Thymus (tissue), 11 donors: ENCODE results near the gene KMT2D. TPM values are rescaled to one million over a fixed set of nuclear protein-coding genes. Genes with fewer than 3 reads are reported as not detected.
A peak's percentile ranks its signal among the peaks of the same experiment; 100 is the strongest.

Source experiments
- DNase-seq, 9 donors: peaks; one replicate each; pipeline ENCODE4 v3.0.0-alpha.2; 2013; ENCODE audit warnings: low spot score in 9 of 9, low read depth in 6 of 9, missing footprints in 1 of 9
- H3K27ac ChIP-seq, 2 donors: one replicate each; pipeline ENCODE4 v1.5.1; 2013; ENCODE audit warnings: control low read depth in 1 of 2, low read depth in 1 of 2, low read length in 1 of 2, mild to moderate bottlenecking in 1 of 2, moderate library complexity in 1 of 2
- H3K27me3 ChIP-seq, 2 donors: one replicate each; pipeline ENCODE4 v1.5.1; 2013; ENCODE audit warnings: low read length in 1 of 2; ENCODE audit not compliant: control insufficient read depth in 2 of 2, insufficient read depth in 1 of 2
- H3K36me3 ChIP-seq, 2 donors: one replicate each; pipeline ENCODE4 v1.5.1; 2013; ENCODE audit warnings: low read length in 1 of 2, mild to moderate bottlenecking in 1 of 2, moderate library complexity in 1 of 2; ENCODE audit not compliant: control insufficient read depth in 2 of 2, insufficient read depth in 2 of 2
- H3K4me1 ChIP-seq, 2 donors: one replicate each; pipeline ENCODE4 v1.5.1; 2013; ENCODE audit warnings: low read length in 2 of 2; ENCODE audit not compliant: control insufficient read depth in 2 of 2, insufficient read depth in 2 of 2
- H3K4me3 ChIP-seq, 2 donors: one replicate each; pipeline ENCODE4 v1.5.1; 2013; ENCODE audit warnings: low read length in 2 of 2, control low read depth in 1 of 2, mild to moderate bottlenecking in 1 of 2
- H3K9me3 ChIP-seq, 2 donors: one replicate each; pipeline ENCODE4 v1.5.1; 2013; ENCODE audit warnings: low read length in 1 of 2, mild to moderate bottlenecking in 1 of 2; ENCODE audit not compliant: control insufficient read depth in 2 of 2, insufficient read depth in 1 of 2
- WGBS: extraction: QIAGEN DNeasy Blood & Tissue Kit; methylation state at CpG from one replicate; pipeline ENCODE4 v1.1.7; 2013; 5-methylcytosine and 5-hydroxymethylcytosine counted together
- polyA plus RNA-seq: library from polyadenylated mRNA; stranded (reverse); fragments of 200-250 nt; gene quantifications from one replicate; pipeline ENCODE4 v1.2.3, GENCODE V29; 2013
- total RNA-seq: library from RNA; stranded (reverse); fragments of 120-200 nt; gene quantifications from one replicate; pipeline ENCODE4 v1.2.4, GENCODE V29; 2013
- donor health status: healthy.

Gene KMT2D
- total and polyA plus RNA-seq, 2 donors = 13.3 to 37.4 TPM

DNA sequence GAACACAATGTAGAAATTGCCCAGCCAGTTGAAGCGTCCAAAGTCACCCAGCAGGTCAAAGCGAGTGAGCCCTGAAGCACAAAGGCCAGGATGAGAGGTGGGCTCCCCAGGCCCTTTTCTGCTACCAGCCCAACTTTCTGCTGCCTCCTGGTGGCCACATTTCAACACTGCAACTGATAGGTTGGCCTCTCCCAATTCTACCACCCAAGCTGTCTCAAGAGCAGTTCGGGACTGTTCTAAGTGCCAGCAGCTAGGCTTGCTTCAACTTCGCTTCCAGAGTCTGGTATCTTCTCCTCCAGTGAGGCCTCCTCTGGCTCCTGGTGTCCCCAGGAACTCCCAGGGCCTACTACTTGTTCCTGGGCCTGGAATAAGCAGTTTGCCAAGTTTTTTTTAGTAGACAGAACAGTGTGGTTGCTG, 37.4 kb upstream of the KMT2D start:
- Histone ChIP-seq H3K27ac (no peak overlapping the region), H3K27me3 (peaks cover 18 to 28% of the 10 kb centered on the region in 2 donors), H3K36me3 (peaks cover 56 to 60% of the 10 kb centered on the region in 2 donors), H3K4me1 (peaks cover 7 to 14% of the 10 kb centered on the region in 2 donors), H3K9me3 (no peaks in the 10 kb centered on the region), H3K4me3 (no peak overlapping the region)
- 88% methylated on average over 4 of the region's 4 CpGs for WGBS
- peak in 3 of 9 donors; percentile 51 to 73 (median 69) for DNase-seq

DNA sequence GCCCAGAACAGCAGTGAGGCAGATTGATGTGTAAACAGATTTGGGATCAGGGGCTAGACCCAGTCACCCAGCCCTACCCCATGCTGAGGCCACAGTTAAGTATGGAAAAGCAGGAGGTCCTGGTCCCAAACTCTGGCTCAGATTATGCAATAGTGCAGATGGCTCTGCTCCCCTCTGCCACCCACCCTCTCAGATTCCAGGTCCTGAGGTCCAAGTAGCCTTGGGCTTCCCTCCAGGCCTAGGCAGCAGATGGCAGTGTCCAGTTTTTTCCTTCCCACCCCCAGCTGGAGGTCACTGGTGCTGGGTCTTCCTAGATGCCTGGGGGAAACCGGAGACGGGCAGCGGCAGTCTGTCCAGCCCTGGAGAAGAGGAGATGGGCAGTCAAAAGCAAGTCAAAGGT, 36.8 kb upstream of the KMT2D start:
- peaks cover 25 to 34% of the 10 kb centered on the region in 2 donors for H3K27me3 ChIP-seq
- H3K4me1 ChIP-seq = peaks cover 10 to 18% of the 10 kb centered on the region in 2 donors
- no peaks in the 10 kb centered on the region for H3K9me3 ChIP-seq
- H3K36me3 ChIP-seq = peaks cover 50 to 54% of the 10 kb centered on the region in 2 donors
- no peak for DNase-seq
- no peak overlapping the region for H3K4me3 ChIP-seq
- 97% methylated on average over 3 of the region's 3 CpGs for WGBS
- no peak overlapping the region for H3K27ac ChIP-seq

DNA sequence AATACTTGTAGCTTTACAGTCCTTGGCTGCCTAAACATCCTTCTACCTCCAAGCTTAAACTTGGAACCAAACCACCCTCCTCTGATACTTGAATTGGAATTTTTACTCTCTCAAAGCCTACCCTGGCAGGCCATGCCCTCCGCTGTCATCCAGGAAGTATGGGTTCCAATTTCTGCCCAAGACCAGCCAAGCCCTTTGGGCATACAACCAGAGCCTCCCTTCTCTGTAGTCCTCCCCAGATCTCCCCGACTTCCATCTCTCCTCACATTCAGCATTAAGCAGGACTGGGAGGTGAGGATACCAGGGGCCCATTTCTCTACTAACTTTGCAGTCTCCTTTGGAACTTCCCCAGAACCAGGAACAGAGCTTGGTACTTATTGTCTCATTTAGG, 34.4 kb upstream of the KMT2D start:
- no peak for DNase-seq
- H3K9me3 ChIP-seq = peaks cover 0 to 4% of the 10 kb centered on the region in 2 donors
- no peak overlapping the region for H3K27ac ChIP-seq
- peaks cover 26 to 29% of the 10 kb centered on the region in 2 donors for H3K36me3 ChIP-seq
- no peak overlapping the region for H3K4me3 ChIP-seq
- peaks cover 12 to 40% of the 10 kb centered on the region in 2 donors for H3K4me1 ChIP-seq
- 91% methylated on average over 2 of the region's 2 CpGs for WGBS
- H3K27me3 ChIP-seq = peaks cover 47 to 58% of the 10 kb centered on the region in 2 donors

DNA sequence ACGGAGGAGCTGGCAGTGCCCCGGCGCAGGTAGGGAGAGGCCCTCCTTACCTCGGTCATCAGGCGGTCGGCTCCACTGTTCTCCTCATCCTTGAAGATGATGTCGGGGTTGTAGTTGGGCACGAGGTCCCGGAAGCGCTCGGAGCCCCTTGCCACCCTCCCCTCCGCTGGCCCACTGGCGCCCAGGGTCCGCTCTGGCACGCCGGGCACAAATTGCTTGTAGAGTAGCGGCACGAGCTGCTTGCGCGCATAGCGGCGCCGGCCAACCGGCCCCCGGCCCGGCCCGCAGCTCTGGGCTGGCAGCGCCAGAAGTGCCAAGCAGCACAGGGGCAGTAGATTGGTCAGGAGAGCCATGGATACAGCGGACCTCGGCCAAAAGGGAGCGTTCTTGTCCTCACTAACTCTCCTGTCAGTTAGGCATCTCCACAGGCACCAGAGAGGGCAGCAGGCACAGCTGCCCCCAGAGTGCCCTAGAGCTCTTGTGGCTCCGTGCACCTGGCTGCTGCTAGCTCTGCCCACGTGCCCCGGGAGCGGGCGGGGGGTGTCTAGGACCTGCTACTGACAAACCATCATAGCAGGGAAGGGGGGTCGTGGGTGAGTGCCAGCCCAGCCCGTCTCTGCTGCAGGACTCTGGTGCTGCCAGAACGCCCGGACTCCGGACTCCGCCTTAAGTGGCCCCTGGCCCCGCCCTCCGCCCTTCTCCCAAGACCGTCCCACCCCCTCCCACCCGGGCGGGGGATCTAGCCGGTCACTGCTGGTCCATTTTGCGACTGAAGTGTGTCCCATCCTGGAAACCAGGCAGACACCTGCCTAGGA, 33.8 kb upstream of the KMT2D start, which contains the start of gene DHH:
Gene DHH, minus strand, starts transcription at position 642 of the 815 bp plus-strand sequence. Its CDS starts 289 bp downstream, at position 353.
- peak in 2 of 9 donors; percentile 29 to 60 for DNase-seq
- peaks cover 0 to 4% of the 10 kb centered on the region in 2 donors for H3K9me3 ChIP-seq
- no peak within 1 kb of the TSS for H3K27ac ChIP-seq
- WGBS = 5% methylated on average over 49 of the region's 49 CpGs
- H3K27me3 ChIP-seq = peaks cover 53 to 64% of the 10 kb centered on the region in 2 donors
- H3K4me3 ChIP-seq = peak within 1 kb of the TSS in 1 of 2 donors; percentile 10
- H3K4me1 ChIP-seq = peaks cover 16 to 45% of the 10 kb centered on the region in 2 donors
- H3K36me3 ChIP-seq = peaks cover 21 to 26% of the 10 kb centered on the region in 2 donors

DNA sequence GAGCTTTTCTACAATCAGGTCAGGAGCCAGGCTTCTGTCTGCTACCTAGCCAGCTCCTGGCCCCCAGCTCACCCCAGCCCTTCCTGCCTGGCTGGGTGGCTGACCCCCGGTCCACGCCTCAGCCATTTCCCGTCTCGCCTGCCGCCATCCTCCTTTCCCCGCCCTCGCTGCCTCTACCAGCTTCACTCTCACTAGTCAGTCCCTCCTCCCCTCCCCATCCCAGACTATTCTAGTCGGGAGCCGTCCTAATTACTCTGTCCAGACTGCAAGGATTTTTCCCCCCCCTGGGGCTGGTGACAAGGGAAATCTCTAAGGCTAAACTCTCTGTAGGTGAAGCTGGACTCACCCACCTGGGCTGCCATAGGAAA, 33.2 kb upstream of the KMT2D start:
- Histone ChIP-seq H3K4me3 (no peak overlapping the region), H3K4me1 (peaks cover 16 to 50% of the 10 kb centered on the region in 2 donors), H3K27me3 (peaks cover 59 to 70% of the 10 kb centered on the region in 2 donors), H3K9me3 (peaks cover 0 to 4% of the 10 kb centered on the region in 2 donors), H3K27ac (no peak overlapping the region), H3K36me3 (peaks cover 18 to 21% of the 10 kb centered on the region in 2 donors)
- no peak for DNase-seq
- WGBS = 12% methylated on average over 9 of the region's 9 CpGs

DNA sequence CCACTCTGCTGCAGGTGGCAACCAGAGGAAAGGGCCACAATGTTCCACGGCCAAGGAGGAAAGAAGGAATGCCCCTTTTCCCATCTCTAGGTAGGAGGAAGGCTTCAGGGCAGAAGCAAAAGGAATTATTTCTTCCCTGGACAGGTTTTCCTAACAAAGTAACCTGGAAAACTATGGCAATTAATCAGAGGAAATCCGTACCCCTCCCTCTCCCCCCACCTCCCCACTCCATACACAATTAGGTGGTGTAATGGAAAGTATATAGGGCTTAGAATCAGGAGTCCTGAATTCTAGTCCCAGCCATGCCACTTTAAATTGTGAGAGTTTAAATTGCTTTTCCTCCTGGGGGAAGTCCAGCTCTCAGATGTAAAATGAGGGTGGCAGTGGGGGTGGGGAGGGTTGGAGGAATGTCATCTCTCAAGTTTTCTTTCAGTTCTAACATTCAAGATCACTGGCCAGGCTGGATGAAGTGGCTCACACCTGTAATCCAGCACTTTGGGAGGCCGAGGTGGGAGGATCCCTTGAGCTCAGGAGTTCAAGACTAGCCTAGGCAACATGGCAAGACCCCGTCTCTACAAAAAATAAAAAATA, 32.3 kb upstream of the KMT2D start:
- H3K4me1 ChIP-seq = peaks cover 16 to 59% of the 10 kb centered on the region in 2 donors
- no peak overlapping the region for H3K4me3 ChIP-seq
- 71% methylated on average over 4 of the region's 4 CpGs for WGBS
- peaks cover 0 to 4% of the 10 kb centered on the region in 2 donors for H3K9me3 ChIP-seq
- H3K36me3 ChIP-seq = peaks cover 15% of the 10 kb centered on the region in 2 donors
- H3K27ac ChIP-seq = no peak overlapping the region
- no peak for DNase-seq
- H3K27me3 ChIP-seq = peaks cover 64 to 79% of the 10 kb centered on the region in 2 donors

DNA sequence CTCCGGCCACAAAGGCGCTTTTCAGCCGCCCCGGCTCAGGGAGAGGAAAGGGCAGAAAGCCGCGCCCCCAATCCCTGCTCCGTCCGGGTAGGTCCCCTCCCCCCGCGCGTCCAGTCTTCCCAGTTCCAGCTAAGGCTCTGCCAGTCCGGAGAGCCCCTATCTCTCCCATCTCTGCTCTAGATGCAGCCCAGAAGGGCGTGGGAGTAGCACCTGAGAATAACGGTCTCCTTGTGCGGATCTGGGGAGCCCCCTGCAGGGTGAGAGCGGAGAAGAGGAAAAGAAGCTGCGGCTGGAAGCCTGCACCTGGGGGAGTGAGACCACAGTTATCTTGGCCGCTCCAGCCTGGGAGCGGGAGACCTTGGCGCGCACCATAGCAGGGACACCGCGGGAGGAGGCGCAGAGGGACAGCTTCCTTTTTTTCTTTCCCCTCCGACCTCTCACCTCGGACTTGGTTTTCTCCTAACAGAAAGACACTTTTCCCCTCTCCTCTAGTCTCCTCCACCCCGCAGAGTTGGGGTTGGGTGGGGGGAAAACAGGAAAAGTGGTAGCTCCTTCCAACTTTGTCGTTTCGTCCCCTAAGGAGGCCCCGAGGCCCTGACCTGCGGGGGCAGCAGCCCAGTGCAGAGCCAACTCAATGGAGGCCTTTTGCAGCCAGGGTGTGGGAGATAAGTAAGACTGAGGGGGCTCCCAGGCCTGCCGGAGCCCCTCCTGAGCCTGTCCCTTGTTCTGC, 31.7 kb upstream of the KMT2D start:
- Histone ChIP-seq H3K27ac (no peak overlapping the region), H3K9me3 (peaks cover 0 to 4% of the 10 kb centered on the region in 2 donors), H3K4me3 (peak overlapping the region in 1 of 2 donors; percentile 31), H3K4me1 (peaks cover 16 to 60% of the 10 kb centered on the region in 2 donors), H3K36me3 (peaks cover 9% of the 10 kb centered on the region in 2 donors), H3K27me3 (peaks cover 64 to 85% of the 10 kb centered on the region in 2 donors)
- DNase-seq = peak in 4 of 9 donors; percentile 56 to 78 (median 64)
- 5% methylated on average over 32 of the region's 32 CpGs for WGBS

DNA sequence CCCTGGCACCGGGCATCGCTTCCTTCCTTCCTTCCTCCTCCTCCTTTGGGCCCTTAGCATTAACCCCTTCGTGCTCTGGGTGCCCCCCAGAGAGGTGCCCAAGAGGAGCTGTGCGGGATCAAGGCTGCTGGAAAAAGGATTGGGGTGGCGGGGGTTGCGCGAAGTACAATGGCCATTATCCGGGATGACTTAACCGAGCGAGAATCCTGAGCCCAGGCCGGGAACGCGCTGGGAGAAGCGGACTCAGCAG, 31.2 kb upstream of the KMT2D start:
- Histone ChIP-seq H3K9me3 (peaks cover 0 to 4% of the 10 kb centered on the region in 2 donors), H3K4me3 (peak overlapping the region in 1 of 2 donors; percentile 31), H3K27ac (no peak overlapping the region), H3K27me3 (peaks cover 64 to 89% of the 10 kb centered on the region in 2 donors), H3K36me3 (peaks cover 4% of the 10 kb centered on the region in 2 donors), H3K4me1 (peaks cover 16 to 60% of the 10 kb centered on the region in 2 donors)
- WGBS = 4% methylated on average over 14 of the region's 14 CpGs
- no peak for DNase-seq
